ENCODE data around the gene SLC25A27. TPM values are rescaled to one million over a fixed set of nuclear protein-coding genes. Genes with fewer than 3 reads are reported as not detected.

SLC25A27 gene
- total RNA-seq, 1 experiment from 2014 or later, result 10.7 TPM

- TF ChIP-seq REST (IDR thresholded peaks at IDR 0.05; ENCODE audit: low read depth) (no peak), ELF1 (IDR thresholded peaks at IDR 0.05; ENCODE audit: borderline replicate concordance, low read depth) (no peak), CTCF (IDR thresholded peaks at IDR 0.05 in 2 of 3, conservative IDR thresholded peaks at IDR 0.05 in 1 of 3; ENCODE audit: borderline replicate concordance in 1 of 3, insufficient read depth in 1 of 3, low read depth in 2 of 3, low read length in 2 of 3) (no peak), SIN3A (IDR thresholded peaks at IDR 0.05; ENCODE audit: low read depth) (no peak)
Observed at GRCh38 chr6:46715141-46715540, 62.4 kb downstream of the SLC25A27 start (continued).

GRCh38 chr6:46719099-46719498 is 66.3 kb downstream of the SLC25A27 start:
- peak; percentile 91 for ATAC-seq

More at GRCh38 chr6:46719099-46719498, 66.3 kb downstream of the SLC25A27 start:
- Histone ChIP-seq H3K27ac (ENCODE audit: low read depth, low read length) (no peak overlapping the region), H3K79me2 (ENCODE audit: insufficient read depth, low read length) (no peaks in the 10 kb centered on the region), H3K4me2 (ENCODE audit: low read length) (peak overlapping the region; percentile 45), H3K9me2 (ENCODE audit: insufficient read depth) (no peaks in the 10 kb centered on the region), H3K4me3 (replicated peaks in 1 of 2; ENCODE audit: low read depth in 1 of 2, low read length in 2 of 2) (no peak overlapping the region), H3K9ac (ENCODE audit: low read length) (no peak overlapping the region), H2AFZ (ENCODE audit: low read depth, low read length, poor library complexity, severe bottlenecking) (no peak overlapping the region), H3K9me3 (ENCODE audit: control insufficient read depth in 1 of 2, insufficient read depth in 1 of 2, low read depth in 1 of 2, low read length in 2 of 2) (no peaks in the 10 kb centered on the region), H4K20me1 (ENCODE audit: insufficient read depth) (no peaks in the 10 kb centered on the region), H3K36me3 (ENCODE audit: control insufficient read depth in 1 of 2, insufficient read depth in 2 of 2, low read length in 2 of 2) (no peaks in the 10 kb centered on the region), H3K27me3 (ENCODE audit: insufficient read depth, low read length) (no peaks in the 10 kb centered on the region), H3K4me1 (ENCODE audit: control insufficient read depth in 1 of 2, insufficient read depth in 2 of 2, low read length in 2 of 2) (peaks cover 2 to 31% of the 10 kb centered on the region in 2 experiments; a peak in 3 of 4 replicates)
- intact Hi-C loops (cut with micrococcal nuclease), result no loop called here
- CTCF ChIA-PET, result interaction anchor here (1.1 kb wide), 1 partner anchor 14 kb away, joined by 3 read pairs; no protein-coding TSS in a partner anchor
- no TSS peak for BruUV-seq (replicated peaks)
- no peak for TF ChIP-seq ELF1 (IDR thresholded peaks at IDR 0.05; ENCODE audit: borderline replicate concordance, low read depth)
- TF ChIP-seq ZNF274 (IDR thresholded peaks at IDR 0.05; ENCODE audit: low read depth, low read length), result no peak
- no peak for TF ChIP-seq RAD21 (IDR thresholded peaks at IDR 0.05; ENCODE audit: low read depth)
- peak; percentile 87 for TF ChIP-seq FOSL1 (IDR thresholded peaks at IDR 0.05; ENCODE audit: low read depth)
- TF ChIP-seq POLR2A (IDR thresholded peaks at IDR 0.05; ENCODE audit: borderline replicate concordance, extremely low read depth, insufficient read depth, insufficient read length), result no peak
- peak; percentile 48; the same call in 1 of the 2 replicates for TF ChIP-seq CEBPB (IDR thresholded peaks at IDR 0.05; ENCODE audit: low read depth)
- TF ChIP-seq POLR2AphosphoS5 (IDR thresholded peaks at IDR 0.05; ENCODE audit: low read depth, low read length), result peak; percentile 44; the same call in 1 of the 2 replicates
- peak; percentile 59 for TF ChIP-seq SP1 (IDR thresholded peaks at IDR 0.05; ENCODE audit: low read depth)
- TF ChIP-seq CBX3 (IDR thresholded peaks at IDR 0.05; ENCODE audit: low read depth), result peak; percentile 77; the same call in 1 of the 2 replicates
- TF ChIP-seq JUND (IDR thresholded peaks at IDR 0.05), result peak; percentile 85
- TF ChIP-seq EGR1 (IDR thresholded peaks at IDR 0.05; ENCODE audit: low read depth), result peak; percentile 42; the same call in 1 of the 2 replicates
- no peak for TF ChIP-seq EZH2 (IDR thresholded peaks at IDR 0.05)
- TF ChIP-seq SRF (IDR thresholded peaks at IDR 0.05; ENCODE audit: low read depth), result peak; percentile 31; the same call in 1 of the 2 replicates
- peak; percentile 65 for TF ChIP-seq MAX (IDR thresholded peaks at IDR 0.05)
- no peak for TF ChIP-seq EZH2phosphoT487 (IDR thresholded peaks at IDR 0.05; ENCODE audit: borderline replicate concordance)
- RAD21 ChIA-PET (ENCODE audit: low non-redundant PET in 1 of 2, low total read pairs in 2 of 2, uncharacterized antibody in 2 of 2, unreplicated experiment in 2 of 2), result no interaction called here
- POLR2A ChIA-PET, result interaction anchor here (1.0 kb wide), 1 partner anchor 15 kb away, joined by 3 read pairs; no protein-coding TSS in a partner anchor
- peak; percentile 79 for DNase-seq (ENCODE audit: low read depth, low spot score)

Data from HCT116 (cell line).